GM12801 (cell line): ENCODE measurements around the gene SPDEF.

Source experiments
- TF ChIP-seq, protein P1 (sequence below): IDR thresholded peaks from one replicate; pipeline ENCODE4 v1.5.1; 2011; ENCODE audit warnings: control low read depth; ENCODE audit not compliant: insufficient read length; ENCODE audit errors: extremely low read depth

SPDEF gene

DNA sequence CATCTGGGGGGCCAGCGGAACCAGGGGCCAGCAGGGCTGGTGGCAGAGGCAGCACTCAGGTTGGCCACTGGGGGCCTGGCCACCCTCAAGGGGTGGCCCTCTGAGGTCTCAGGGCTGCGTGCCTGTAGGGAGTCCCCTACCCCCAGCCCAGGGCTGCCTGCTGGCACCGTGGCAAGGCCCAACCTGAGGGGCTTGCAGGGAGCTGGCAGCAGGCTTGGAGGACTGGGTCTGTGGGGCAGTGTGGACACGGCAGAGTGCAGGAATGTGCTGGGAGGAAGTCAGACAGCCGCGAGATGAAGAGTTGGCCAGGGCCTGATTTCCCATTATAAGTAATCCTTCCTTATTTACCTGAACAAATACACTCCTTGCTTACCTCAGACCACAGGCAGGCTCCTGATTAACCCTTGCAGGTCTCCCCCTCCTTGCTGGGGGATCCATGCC, at the start of gene SPDEF:
TSS of gene SPDEF (minus strand) at position 299 of the 441 bp plus-strand sequence. CDS start 11,874 bp downstream, outside the sequence.
- TF ChIP-seq, protein P1, sequence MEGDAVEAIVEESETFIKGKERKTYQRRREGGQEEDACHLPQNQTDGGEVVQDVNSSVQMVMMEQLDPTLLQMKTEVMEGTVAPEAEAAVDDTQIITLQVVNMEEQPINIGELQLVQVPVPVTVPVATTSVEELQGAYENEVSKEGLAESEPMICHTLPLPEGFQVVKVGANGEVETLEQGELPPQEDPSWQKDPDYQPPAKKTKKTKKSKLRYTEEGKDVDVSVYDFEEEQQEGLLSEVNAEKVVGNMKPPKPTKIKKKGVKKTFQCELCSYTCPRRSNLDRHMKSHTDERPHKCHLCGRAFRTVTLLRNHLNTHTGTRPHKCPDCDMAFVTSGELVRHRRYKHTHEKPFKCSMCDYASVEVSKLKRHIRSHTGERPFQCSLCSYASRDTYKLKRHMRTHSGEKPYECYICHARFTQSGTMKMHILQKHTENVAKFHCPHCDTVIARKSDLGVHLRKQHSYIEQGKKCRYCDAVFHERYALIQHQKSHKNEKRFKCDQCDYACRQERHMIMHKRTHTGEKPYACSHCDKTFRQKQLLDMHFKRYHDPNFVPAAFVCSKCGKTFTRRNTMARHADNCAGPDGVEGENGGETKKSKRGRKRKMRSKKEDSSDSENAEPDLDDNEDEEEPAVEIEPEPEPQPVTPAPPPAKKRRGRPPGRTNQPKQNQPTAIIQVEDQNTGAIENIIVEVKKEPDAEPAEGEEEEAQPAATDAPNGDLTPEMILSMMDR: no peak

GRCh38 chr6:34603707-34604106, 47.6 kb upstream of the SPDEF start:
- TF ChIP-seq, protein P1: no peak

DNA sequence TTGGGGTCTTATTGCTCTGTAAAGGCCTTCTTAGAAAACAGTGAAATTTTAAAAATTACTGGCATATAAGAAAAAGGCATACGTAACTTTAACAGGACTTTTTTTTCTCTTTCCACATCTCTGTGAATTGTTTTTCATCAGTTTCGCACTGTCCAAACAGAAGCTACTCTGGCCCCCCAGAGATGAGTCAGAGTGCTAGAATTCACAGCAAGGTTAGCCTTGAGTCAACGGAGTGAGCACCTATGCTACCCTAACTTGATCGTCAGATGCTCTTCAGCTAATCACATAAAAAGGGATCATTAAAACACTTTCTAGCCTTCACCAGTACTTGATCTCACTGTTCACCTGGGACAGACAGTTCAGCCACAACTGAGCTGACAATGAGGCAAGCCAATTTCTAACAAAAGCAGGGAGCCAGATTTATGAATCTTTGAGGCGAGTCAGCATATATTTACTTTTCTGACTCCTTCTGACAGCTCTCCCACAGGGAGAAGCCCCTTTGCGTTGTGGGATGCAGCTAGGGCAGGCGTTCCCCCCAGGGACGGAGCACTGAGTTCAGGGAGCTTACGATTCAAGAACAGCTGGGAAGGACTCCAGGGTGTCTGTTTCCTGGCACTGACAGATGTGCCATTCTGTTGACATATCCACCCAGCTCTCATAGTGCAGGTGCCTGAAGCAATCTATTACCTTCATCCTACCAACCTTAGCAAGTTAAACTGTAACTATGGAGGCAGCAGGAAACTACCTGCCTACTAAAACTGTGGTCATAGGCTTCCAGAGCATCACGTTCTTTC, 46.4 kb upstream of the SPDEF start:
- TF ChIP-seq, protein P1: no peak

DNA sequence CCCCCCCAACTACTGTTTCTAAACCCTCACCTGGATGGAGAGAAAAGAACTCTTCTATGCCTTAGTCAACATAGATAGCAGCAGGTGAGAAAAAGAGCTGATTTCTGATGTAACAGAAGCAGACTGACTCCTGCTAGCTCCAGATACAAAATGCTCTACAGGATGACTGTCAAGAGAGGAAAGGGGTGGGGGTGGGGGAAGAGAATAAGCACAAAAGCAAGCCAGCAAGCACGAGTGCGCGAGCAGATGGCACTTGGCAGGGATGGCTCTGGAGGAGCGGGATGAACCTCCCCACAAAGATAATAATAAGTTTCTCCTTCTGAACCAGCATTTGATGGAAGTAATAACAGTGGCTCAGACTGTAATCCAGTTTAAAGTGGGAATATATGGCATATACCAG, 45.6 kb upstream of the SPDEF start:
- TF ChIP-seq, protein P1: no peak

- TF ChIP-seq, protein P1: no peak
Measured at GRCh38 chr6:34600796-34601195, 44.7 kb upstream of the SPDEF start.

- TF ChIP-seq, protein P1: no peak
Measured at GRCh38 chr6:34600101-34600500, 44.0 kb upstream of the SPDEF start.

GRCh38 chr6:34598712-34599111, 42.6 kb upstream of the SPDEF start:
- TF ChIP-seq, protein P1: no peak
